NK-92 (cell line): ENCODE results near the gene SRSF2.
"Not testable (repeated sequence)": the region's sequence is repeated elsewhere in the genome, so short reads cannot be mapped to it uniquely, and the experiment has no call there.

ENCODE experiments used
- DNase-seq: peaks from one replicate; lab custom pipeline; 2025; ENCODE audit not compliant: unreplicated experiment; lab: John Stamatoyannopoulos, UW

The SRSF2 gene

DNA sequence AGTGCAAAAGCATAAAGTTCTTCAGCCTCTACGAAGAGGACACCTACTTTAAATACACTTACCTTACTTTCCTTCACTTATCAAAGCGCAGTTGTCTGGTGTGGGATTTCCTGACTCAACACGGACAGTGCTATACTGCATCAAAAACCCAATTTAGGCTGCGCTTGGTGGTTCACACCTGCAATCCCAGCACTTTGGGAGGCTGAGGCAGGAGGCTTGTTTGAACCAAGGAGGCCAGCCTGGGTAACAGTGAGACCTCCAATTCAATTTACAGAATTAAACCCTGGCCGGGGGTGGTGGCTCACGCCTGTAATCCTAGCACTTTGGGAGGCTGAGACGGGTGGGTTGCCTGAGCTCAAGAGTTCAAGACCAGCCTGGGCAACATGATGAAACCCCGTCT is 14.9 kb downstream of the SRSF2 start:
- no peak for DNase-seq

DNA sequence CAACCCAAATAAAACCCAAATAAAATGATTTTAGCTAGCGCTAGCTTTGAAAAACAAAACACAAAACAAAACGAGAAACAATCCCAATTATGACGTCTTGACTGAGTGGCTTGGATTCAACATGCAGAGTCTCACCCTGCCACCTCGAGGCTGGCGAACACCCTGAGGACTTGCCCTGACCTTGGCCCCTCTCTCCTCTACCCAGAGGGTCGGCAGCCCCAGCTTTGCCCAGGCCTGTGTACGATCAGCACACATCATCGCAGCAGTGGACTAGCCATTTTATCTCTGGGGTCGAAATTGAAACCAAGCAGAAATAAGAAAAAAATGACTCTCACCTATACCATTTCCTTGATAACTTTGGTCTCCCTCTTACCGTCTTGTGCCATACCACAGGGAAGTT is 15.7 kb downstream of the SRSF2 start:
- DNase-seq = no peak

DNA sequence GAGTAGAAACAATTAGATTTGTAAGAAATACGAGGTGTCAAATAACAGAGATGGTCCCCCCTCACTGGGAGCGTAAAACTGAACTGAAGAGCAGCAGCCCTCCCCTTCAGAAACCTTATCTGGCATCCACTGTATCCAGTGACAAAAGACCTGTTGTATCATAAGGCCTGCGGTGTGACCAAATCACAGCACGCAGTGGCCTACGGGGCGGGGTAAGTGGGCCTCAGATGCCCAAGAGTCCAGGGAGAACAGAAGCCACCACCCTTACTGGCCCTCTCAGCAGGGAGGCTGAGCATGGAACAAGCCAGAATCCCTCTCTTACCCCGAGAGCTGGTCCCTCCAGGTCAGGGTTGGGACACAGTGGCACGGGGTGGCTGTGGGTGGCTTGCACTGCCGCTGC is 16.2 kb downstream of the SRSF2 start:
- no peak for DNase-seq

DNA sequence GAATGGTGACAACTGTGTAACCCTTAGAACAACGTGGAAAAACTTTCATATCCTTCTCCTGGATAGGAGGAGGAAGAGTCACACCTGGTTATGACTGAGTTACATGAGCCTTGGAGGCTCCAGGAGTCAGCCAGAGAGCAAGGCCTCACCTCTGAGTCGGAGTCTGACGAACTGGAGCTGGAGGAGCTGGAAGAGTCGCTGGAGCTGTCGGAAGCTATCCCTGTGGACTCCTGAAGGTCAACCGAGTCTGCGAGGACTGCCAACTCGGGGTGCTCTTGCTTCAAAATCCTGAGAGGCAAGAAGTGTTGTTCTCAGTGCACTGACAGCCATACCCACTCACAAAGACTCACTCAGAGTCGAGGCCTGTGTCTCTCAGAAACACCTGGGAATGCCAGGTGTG is 16.9 kb downstream of the SRSF2 start:
- DNase-seq = no peak

DNA sequence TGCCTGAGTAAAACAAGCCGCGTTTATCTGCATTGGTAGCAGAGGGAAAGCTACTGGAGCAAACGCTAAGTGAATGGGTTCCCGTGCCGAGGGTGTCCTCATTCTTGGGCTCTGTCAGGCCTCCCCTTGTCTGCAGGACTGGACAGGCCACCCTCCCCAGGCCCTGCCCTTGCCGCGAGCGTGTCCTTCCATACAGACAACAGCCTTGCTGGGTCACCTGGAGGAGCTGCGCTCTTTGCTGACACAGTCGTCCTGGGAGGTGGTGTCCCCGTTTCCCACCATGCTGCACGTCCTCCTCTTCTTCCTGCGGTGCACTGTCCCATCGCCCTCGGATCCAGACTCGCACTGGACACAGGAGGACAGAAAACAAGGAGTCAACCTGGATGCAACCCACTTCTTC is 18.6 kb downstream of the SRSF2 start:
- no peak for DNase-seq

DNA sequence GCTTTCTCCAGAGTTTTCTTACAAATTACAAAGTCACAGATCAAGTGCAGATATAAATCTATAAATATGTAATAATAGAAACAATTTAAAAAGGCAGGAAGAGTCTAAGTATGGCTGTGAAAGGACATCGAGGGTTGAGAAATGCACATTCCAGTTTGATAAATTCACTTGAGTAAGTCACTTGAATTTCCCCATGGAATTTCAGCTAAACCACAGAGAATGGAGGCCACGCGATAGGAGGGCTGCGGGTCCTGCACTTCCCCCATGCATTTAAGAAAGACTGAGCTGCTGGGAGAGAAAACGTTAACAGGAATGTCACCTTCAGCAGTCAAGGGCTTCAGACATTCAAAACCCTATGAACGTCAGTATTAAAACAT is 20.3 kb downstream of the SRSF2 start:
- no peak for DNase-seq

DNA sequence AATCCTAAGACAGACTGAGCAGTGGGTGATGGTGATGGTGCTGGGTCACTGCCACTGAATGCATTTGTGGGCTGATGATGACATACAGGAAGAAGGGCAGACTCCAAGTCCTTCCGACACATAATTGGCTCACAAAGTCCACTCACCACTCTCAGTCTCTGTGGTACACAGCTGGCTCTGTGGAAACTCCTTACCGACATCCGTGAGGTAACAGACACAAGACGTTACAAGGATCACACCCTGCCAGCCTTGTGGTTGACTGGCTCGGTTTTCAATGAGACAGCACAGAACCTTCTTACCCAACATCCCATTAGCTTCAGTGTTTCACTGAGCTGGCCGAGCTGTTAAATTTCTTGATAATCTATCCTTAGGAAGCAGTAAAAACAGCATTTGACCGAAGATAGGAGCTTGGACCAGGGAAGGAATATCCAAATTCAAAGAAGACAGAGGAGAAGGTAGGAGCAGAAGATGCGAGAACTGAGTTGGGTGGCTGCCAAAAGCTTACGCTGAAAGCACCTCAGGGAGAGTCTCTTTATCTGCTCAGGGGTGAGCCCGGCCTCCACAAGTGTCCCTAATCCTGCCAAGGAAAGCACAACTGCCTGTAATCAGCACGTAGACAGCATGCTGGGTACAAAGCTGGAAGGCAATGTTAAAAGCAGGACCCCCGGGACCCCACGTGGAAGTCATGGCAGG is 20.8 kb downstream of the SRSF2 start:
- no peak for DNase-seq

DNA sequence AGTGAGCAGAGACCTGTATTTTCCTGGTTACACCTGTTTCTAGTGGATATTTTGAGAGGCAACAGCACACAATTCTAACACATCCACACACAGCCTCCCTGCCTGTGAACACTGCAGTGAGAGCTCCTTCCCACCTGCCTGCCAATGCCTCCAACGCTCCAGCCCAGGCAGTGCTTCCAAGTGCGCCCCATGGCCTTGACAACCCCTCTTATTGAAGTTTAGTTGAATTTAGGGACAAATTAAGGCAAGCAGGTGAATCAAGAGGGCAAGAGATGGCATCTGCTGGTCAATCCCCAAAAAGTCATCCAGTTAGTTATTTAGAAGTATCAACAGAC is 21.7 kb downstream of the SRSF2 start:
- DNase-seq = no peak

DNA sequence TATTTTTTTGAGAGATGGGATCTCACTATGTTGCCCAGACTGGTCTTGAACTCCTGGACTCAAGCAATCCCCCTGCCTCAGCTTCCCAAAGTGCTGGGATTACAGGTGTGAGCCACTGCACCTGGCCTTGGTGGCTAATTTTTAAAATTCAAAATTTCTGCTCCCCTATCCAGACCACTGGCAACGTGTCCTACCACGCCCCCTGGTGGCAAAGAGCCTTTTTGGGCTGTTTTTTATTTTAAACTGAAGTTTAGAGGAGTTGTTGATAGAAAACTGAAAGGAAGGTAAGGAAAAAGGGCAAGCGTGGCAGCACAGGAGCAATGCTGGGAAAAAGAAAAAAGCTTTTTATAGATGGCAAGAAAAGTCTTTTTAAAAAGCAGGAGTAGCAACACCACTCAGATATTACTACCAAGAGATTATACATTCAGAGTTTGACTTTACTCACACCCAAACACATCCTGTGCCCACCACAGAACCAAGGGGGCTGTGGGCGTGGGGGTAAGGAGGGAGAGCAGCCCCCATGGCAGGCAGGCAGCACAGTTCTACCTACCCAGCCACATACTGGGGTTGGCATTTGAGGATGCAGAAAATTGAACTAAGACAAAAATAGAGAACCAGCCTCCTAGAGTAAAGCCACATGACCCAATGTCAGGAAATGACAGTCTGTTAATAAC is 22.2 kb downstream of the SRSF2 start:
- DNase-seq = no peak

DNA sequence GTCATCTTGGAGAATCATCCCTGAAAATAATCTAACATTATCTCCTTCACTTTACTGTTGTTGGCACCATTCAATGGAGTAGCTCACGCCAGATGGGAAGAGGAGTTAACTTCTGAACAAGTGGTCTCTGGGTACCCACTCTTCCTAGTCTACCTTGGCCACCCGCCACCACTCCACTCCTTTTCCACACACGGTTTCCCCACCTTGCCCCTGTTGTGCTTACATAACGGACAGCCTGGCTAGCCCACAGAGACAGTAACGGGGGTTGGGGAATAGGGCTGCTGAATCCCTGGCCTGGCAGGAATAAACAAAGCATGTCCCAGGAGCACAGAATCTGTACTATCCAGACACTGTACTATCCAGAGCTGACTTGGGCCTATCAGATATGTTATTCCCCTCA is 22.8 kb downstream of the SRSF2 start:
- no peak for DNase-seq

DNA sequence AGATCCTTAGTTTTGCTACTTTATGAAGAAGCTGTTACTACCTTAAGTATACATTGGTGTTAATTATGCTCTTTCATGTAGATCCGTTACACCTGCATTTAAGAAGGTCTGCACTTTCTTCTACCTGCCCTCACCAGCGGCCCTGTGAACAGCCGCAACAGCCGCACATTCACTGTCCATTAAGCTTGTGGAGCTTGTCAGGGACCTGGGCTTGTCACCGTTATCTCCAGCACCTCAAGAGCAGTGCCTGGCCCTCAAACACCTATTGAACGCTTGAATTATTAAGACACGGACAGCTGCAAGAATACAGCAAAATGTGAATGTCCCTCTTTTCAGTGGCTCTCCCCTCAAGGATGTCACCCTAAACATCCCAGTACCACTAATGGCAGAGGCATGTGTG is 23.4 kb downstream of the SRSF2 start:
- DNase-seq = no peak

DNA sequence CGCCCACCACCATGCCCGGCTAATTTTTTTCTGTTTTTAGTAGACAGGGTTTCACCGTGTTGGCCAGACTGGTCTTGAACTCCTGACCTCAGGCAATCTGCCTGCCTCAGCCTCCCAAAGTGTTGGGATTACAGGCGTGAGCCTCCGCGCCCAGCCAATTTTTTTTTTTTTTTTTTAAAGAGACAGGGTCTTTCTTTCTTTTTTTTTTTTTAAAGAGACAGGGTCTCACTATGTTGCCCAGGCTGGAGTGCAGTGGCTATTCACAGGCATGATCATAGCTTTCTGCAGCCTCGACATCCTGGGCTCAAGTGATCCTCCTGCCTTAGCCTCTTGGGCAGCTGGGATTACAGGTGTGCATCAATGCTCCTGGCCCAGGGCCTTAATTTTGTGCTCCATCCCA is 24.8 kb downstream of the SRSF2 start:
- not testable (repeated sequence) for DNase-seq

DNA sequence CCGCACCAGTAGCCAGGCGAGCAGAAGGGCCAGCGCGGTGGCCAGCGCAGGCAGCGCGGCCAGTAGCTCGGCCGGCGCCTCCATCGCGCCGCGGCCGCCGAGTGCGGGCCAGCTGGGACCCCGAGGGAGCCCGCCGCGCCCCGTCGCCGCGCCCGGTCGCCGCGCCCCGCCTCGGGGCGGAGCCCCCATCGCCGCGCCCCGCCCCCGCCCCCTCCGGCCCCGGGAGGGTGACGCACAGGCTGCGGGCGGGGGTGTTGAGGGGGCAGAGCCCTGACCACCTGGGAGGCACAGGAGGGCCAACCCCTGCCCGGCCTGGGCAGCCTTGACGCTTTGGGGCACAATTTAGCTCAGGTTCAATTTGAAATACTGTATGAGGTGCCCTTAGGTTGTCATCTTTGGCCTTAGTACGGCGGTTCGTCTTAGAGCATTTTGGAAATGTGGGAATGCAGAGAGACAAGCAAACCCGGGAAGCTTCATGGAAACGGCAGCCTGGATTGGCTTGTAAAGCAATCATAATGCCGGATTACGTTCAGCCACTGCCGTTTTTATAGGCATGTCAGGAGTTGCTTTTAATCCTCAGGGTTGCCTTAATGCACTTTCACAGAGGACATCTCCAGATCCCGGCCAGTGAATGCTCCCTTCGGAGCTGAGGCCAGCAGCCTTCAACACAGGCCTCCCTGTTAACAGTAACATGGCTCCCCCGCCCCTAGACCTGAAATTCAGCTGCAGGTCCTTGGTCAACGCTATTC is 26.1 kb downstream of the SRSF2 start, which contains the start of gene MXRA7:
Gene MXRA7 (minus strand): TSS at position 103 of the 749 bp plus-strand sequence. CDS start 19 bp downstream, at position 84.
- no peak for DNase-seq

DNA sequence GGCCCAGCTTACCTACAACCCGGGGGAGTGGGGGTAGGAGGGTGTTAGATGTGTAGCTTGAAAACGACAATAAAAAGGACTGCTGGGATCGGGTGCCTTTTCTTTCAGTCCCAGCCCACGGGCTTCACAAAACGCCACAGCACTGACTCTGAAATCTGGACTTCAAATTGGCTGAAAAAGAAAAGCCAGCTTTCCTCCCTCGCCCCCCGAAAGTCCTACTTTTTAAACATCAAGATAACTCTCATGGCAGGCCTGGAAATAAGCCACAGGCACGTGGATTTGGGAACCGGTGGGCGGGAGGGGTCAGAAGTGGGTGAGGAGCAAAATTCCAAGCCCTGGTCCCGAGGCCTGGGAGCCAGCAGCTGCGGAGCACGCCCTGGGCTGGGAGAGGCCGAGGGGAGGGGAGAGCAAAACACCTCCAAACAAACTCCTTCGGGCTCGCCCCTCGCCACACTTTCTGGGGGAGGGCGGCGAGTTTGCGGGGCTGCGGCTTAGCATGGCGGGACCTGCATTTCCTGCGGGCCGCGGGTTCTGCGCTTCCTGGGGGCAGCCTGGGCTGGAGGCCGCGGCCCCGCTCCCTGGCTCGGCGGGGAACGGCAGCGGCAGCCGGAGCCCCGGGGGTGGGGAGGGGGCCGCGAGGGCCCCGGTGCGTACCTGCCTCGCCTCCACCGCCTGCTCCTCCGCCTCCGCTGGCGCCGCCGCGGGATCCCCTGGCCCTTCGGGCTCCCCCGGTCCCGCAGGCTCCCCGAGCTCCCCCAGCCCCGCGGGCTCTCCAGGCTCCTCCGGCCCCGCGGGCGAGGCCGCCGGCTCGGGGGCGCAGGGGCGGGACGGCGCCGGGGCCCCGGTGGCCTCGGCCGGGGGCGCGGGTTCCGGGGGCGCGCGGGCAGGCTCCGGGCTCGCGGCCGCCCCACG is 26.9 kb downstream of the SRSF2 start:
- DNase-seq = not testable (repeated sequence)

DNA sequence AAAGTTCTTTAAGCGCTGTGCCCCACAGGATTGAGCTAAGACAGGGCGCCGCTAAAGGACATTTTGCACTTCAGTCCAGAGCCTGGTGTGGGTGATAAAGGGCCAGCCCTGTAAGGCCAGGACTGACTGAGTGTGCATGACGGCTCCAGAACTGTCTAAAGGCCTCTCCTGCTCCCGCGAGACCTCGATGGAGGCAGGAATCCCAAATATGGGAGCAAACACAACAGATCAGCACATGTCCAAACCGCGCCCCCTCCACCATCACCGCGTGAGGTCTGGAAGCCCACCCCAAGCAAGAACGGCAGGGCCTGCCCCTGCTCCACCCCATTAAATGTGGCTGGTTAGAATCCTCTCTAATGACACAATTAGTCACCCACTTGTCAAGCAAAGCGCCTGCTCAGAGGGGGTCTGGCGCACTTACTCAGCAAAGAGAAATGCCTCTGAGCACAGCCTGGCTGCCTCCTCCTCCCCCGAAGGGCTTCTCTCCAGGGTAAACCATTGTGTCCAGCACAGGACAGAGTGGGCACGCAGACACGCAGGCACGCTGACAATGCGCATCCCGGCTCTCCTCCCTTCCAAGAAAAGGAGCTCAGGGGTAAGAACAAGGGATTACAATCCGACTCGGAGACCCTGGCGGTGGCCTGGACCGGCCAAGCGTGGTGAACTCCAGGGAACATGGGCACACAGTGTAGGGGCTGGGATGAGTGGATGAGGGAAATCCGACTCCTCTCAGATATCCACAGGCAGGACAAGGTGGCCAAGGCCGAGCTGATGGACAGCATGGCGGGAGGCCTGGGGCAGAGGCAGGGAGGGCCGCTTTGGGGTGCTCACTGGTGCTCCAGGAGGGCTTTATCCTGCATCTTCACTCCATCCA is 27.8 kb downstream of the SRSF2 start:
- no peak for DNase-seq

DNA sequence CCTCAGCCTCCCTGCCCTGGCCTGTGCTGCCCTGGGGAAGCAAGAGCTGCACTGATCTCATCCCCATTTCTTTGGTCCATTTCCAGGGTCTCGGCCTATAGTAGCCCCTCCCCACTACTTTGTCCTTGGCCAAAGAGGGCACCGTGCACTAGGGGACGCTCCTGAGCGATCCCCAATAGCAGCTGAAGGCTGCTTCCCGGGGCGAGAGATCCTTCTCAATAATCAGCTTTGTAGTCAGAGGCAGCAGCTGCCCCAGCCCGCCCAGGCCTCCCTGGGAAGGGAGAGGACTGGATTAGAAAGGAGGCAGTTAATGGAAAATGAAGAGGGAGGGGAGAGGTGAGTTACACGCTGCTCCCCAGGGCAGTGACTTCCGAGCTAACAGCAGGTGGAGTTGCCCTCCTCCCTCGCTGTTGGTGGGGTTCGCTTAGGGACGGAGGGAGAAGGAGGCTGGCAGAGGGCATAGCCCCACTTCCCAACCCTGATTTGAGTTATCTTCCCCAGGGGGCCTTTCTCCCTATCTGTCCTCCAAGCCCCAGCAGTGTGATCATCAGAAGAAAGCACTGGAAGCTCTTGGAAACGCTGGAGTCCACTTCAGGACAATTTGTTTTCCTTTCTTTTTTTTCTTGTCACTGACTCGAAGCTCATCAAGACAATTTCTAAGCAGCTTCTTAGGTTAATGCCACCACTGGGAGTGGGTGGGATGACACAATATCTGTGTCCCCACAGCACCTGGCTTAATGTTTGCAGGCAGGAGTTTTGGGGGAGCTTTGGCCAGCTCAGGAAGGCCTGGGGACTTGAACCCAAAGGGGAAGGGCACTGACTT is 28.9 kb downstream of the SRSF2 start:
- no peak for DNase-seq

DNA sequence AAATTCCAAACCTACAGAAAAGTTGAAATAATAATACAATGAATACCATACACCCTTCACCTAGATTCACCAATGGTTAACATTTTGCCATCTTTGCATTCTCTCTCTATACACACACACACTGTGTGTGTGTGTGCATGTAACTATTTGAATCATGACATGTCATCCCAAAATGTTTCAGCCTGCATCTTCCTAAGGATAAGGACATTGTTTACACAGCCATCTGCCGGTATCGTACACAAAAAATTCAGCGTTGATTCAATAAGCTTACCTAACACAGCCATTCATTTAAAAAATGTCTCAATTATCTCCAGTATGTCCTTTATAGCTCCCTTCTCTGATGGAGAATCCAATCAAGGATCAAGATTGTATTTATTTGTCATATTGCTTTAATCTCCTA is 30.3 kb downstream of the SRSF2 start:
- DNase-seq = no peak

DNA sequence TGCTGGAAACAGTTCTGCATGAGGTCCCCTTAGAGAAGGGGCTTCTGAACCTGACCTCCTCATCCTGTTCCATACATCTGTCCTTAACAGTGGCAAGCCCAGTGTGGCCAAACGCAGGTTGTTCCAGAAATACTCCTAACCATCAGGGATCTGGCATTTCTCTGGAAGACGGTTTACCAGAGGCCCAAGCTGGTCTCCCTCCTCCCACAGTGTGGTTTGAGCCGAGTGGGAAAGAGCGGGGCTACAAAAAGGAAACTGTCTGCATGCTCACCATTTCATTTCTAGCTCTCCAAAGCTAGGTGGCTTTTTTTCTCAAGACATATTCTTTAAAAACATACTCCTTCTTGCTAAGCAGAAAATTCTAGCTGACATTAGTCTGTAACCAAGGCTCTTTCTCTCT is 32.3 kb downstream of the SRSF2 start:
- DNase-seq = no peak

DNA sequence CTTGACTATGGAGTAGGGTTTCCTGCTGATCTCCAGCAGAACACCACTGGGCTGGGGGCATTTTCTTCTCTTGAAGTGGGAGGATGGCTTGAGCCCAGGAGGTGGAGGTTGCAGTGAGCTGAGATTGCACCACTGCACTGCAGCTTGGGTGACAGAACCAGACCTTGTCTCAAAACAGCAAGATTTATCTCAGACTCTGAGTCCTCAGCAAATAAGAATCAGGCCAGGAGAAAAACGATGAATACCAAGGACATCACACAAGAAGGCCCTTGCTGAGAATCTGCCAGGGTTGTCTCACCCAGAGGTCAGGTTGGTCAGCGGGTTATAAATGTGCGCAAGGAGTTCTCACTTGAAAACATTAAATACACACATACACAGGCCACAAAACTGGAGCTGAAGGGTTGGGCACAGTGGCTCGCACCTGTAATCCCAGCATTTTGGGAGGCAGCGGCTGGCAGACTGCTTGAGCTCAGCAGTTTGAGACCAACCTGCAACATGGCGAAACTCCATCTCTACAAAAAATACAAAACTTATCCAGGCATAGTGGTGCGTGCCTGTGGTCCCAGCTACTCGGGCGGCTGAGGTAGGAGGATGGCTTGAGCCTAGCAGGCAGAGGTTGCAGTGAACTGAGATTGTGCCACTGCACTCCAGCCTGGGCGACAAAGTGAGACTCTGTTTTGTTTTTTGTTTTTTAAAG is 34.0 kb downstream of the SRSF2 start:
- no peak for DNase-seq
